Endodermal cell (in vitro differentiated cells): ENCODE data around the gene PPP2R2C. TPM values are rescaled to one million over a fixed set of nuclear protein-coding genes. Genes with fewer than 3 reads are reported as not detected.

ENCODE experiments used
- DNase-seq: peaks from one replicate; pipeline ENCODE4 v3.0.0-alpha.2; 2017
- H3K27ac ChIP-seq: 2 replicates; pipeline ENCODE4 v1.5.1; 2013; ENCODE audit warnings: mild to moderate bottlenecking, low read depth, low read length, moderate library complexity
- H3K27me3 ChIP-seq: 2 replicates; pipeline ENCODE4 v1.6.1; 2013; ENCODE audit warnings: mild to moderate bottlenecking, low read length, moderate library complexity; ENCODE audit not compliant: insufficient read depth, control insufficient read depth, poor library complexity, severe bottlenecking
- H3K36me3 ChIP-seq: 2 replicates; pipeline ENCODE4 v1.7.0; 2013; ENCODE audit warnings: mild to moderate bottlenecking, low read length, moderate library complexity; ENCODE audit not compliant: control insufficient read depth, insufficient read depth
- H3K4me1 ChIP-seq: one replicate; pipeline ENCODE4 v1.7.0; 2013; ENCODE audit warnings: low read length; ENCODE audit not compliant: control insufficient read depth, insufficient read depth
- H3K4me3 ChIP-seq: 2 replicates; pipeline ENCODE4 v1.5.1; 2013; ENCODE audit warnings: mild to moderate bottlenecking, low read length, moderate library complexity
- H3K9ac ChIP-seq: 2 replicates; pipeline ENCODE4 v1.6.1; 2013; ENCODE audit warnings: mild to moderate bottlenecking, low read length, moderate library complexity; ENCODE audit not compliant: poor library complexity, severe bottlenecking; ENCODE audit errors: extremely low read depth
- H3K9me3 ChIP-seq: 2 replicates; pipeline ENCODE4 v1.6.1; 2013; ENCODE audit warnings: mild to moderate bottlenecking, low read length, moderate library complexity; ENCODE audit not compliant: control insufficient read depth
- H3K27ac Mint-ChIP-seq: 2 replicates; pipeline ENCODE4 v1.8.0; 2020; ENCODE audit warnings: mixed read lengths
- H3K27me3 Mint-ChIP-seq: 2 replicates; pipeline ENCODE4 v1.8.0; 2021; ENCODE audit warnings: mild to moderate bottlenecking, mixed read lengths; ENCODE audit not compliant: insufficient read depth
- H3K36me3 Mint-ChIP-seq: 2 replicates; pipeline ENCODE4 v1.8.0; 2020; ENCODE audit warnings: low read depth, mixed read lengths
- H3K4me1 Mint-ChIP-seq: 2 replicates; pipeline ENCODE4 v1.8.0; 2020; ENCODE audit warnings: mixed read lengths
- H3K4me3 Mint-ChIP-seq: 2 replicates; pipeline ENCODE4 v1.8.0; 2020; ENCODE audit warnings: mild to moderate bottlenecking, moderate library complexity, mixed read lengths
- H3K9me3 Mint-ChIP-seq: 2 replicates; pipeline ENCODE4 v1.8.0; 2020; ENCODE audit warnings: mild to moderate bottlenecking, mixed read lengths
- WGBS, 2 experiments: methylation state at CpG; one replicate each; pipeline versions ENCODE4 v1.1.5 to v1.1.7; 2013; ENCODE audit warnings: missing lambda C conversion rate in 2 of 2, mixed read lengths in 1 of 2; ENCODE audit not compliant: insufficient coverage in 1 of 2, insufficient read length in 1 of 2; 5-methylcytosine and 5-hydroxymethylcytosine counted together
- total RNA-seq, 2 donors: library from RNA; stranded (reverse); fragmentation: NEBNext Ultra II Directional in 1 of 2; extraction: Animal tissue kit (Norgen Biotek cat#: 25700) in 1 of 2; gene quantifications; 2 replicates in 1 of 2; 3 replicates in 1 of 2; pipeline ENCODE4 v1.2.1, GENCODE V29; 2021
- TF ChIP-seq, protein P1 (sequence below): fragments of 200-600 bp; sonication (generic); conservative IDR thresholded peaks from 2 replicates; pipeline ENCODE4 v1.5.0; 2021; ENCODE audit warnings: antibody characterized with exemption, mild to moderate bottlenecking

PPP2R2C gene
- total RNA-seq, 2 donors from 2014 or later, result 4.4 to 19.2 TPM

- WGBS, 2 experiments, result 87 to 89% methylated on average over 6 of the region's 6 CpGs
- no peak for DNase-seq
- Histone ChIP-seq H3K36me3 (no peaks in the 10 kb centered on the region), H3K9ac (no peak overlapping the region), H3K4me3 (no peak overlapping the region), H3K27me3 (no peaks in the 10 kb centered on the region), H3K9me3 (no peaks in the 10 kb centered on the region), H3K27ac (no peak overlapping the region), H3K4me1 (no peaks in the 10 kb centered on the region)
- peak overlapping the region; percentile 2 for H3K27ac Mint-ChIP-seq
- H3K4me1 Mint-ChIP-seq, result peaks cover 5% of the 10 kb centered on the region
- H3K9me3 Mint-ChIP-seq, result no peaks in the 10 kb centered on the region
- TF ChIP-seq, protein P1, sequence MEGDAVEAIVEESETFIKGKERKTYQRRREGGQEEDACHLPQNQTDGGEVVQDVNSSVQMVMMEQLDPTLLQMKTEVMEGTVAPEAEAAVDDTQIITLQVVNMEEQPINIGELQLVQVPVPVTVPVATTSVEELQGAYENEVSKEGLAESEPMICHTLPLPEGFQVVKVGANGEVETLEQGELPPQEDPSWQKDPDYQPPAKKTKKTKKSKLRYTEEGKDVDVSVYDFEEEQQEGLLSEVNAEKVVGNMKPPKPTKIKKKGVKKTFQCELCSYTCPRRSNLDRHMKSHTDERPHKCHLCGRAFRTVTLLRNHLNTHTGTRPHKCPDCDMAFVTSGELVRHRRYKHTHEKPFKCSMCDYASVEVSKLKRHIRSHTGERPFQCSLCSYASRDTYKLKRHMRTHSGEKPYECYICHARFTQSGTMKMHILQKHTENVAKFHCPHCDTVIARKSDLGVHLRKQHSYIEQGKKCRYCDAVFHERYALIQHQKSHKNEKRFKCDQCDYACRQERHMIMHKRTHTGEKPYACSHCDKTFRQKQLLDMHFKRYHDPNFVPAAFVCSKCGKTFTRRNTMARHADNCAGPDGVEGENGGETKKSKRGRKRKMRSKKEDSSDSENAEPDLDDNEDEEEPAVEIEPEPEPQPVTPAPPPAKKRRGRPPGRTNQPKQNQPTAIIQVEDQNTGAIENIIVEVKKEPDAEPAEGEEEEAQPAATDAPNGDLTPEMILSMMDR, result no peak
- H3K36me3 Mint-ChIP-seq, result no peaks in the 10 kb centered on the region
- no peak overlapping the region for H3K4me3 Mint-ChIP-seq
- no peaks in the 10 kb centered on the region for H3K27me3 Mint-ChIP-seq
Observed at GRCh38 chr4:6393066-6393465, 79.3 kb downstream of the PPP2R2C start.

- H3K36me3 Mint-ChIP-seq, result no peaks in the 10 kb centered on the region
- 92 to 98% methylated on average over 5 to 7 of the region's 7 CpGs for WGBS, 2 experiments
- no peaks in the 10 kb centered on the region for H3K27me3 Mint-ChIP-seq
- no peaks in the 10 kb centered on the region for H3K4me1 ChIP-seq
- H3K9ac ChIP-seq, result no peak overlapping the region
- no peak for DNase-seq
- H3K9me3 Mint-ChIP-seq, result no peaks in the 10 kb centered on the region
- TF ChIP-seq, protein P1, result no peak
- no peak overlapping the region for H3K4me3 Mint-ChIP-seq
- no peaks in the 10 kb centered on the region for H3K9me3 ChIP-seq
- no peaks in the 10 kb centered on the region for H3K36me3 ChIP-seq
- H3K27ac ChIP-seq, result no peak overlapping the region
- H3K4me3 ChIP-seq, result no peak overlapping the region
- H3K27me3 ChIP-seq, result no peaks in the 10 kb centered on the region
- H3K27ac Mint-ChIP-seq, result no peak overlapping the region
- H3K4me1 Mint-ChIP-seq, result peaks cover 5% of the 10 kb centered on the region
Observed at GRCh38 chr4:6392407-6392806, 80.0 kb downstream of the PPP2R2C start.

DNA sequence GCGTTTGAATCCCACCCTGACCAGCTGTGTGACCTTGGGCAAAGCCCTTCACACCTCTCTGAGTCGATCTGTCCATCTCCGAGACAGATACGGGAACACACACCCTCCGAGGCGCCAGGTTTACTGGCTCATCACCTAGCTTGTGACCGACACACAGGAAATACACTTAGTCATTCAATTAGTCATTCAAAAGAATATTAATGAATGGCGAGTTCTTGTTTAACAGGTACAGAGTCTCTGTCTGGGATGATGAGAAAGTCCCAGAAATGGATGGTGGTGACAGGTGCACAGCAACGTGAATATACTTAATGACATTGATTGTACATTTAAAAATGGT, 80.6 kb downstream of the PPP2R2C start:
- Histone ChIP-seq H3K36me3 (no peaks in the 10 kb centered on the region), H3K9ac (no peak overlapping the region), H3K4me1 (no peaks in the 10 kb centered on the region), H3K27me3 (no peaks in the 10 kb centered on the region), H3K4me3 (no peak overlapping the region), H3K9me3 (no peaks in the 10 kb centered on the region), H3K27ac (no peak overlapping the region)
- no peaks in the 10 kb centered on the region for H3K36me3 Mint-ChIP-seq
- DNase-seq, result no peak
- H3K4me1 Mint-ChIP-seq, result peaks cover 3% of the 10 kb centered on the region
- TF ChIP-seq, protein P1, result no peak
- WGBS, 2 experiments, result 87 to 97% methylated on average over 7 to 9 of the region's 9 CpGs
- H3K9me3 Mint-ChIP-seq, result no peaks in the 10 kb centered on the region
- H3K27me3 Mint-ChIP-seq, result no peaks in the 10 kb centered on the region
- no peak overlapping the region for H3K27ac Mint-ChIP-seq
- H3K4me3 Mint-ChIP-seq, result no peak overlapping the region
